ENCODE results near the gene PHF3. TPM values are rescaled to one million over a fixed set of nuclear protein-coding genes. Genes with fewer than 3 reads are reported as not detected.

Gene PHF3
- total RNA-seq, 2 experiments from 2014 or later, result 45.6 to 50.3 TPM

DNA sequence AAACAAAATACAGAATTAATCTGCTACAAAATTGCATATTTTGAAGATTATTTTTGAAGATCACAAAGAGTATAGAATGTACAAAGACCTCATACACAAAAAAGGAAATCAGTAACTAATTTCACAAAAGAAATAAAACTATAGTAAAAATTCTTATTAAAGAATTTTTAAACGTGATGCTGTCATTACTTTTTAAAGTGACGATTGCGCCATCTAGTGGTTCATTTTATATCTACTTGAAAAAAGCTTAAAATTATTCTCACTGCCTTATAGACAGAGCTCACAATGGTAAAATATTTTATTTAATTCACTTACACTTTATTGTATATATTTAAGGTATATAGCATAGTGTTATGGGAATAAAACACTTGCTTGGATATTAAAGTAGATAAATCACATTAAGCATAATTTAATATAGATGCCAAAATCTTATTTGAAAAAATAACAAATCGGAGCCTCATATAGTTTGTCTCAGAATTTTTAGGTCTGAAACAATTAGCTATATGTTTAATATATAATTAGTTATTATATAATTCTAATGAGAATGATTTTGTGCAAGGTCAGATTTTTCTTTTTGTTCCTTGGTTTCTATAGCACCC, 128.8 kb downstream of the PHF3 start:
- Mint-ChIP-seq H3K36me3 (ENCODE audit: low read depth) (no peaks in the 10 kb centered on the region), H3K4me1 (ENCODE audit: low read depth) (no peaks in the 10 kb centered on the region), H3K4me3 (no peak overlapping the region), H3K27ac (no peak overlapping the region), H3K27me3 (peaks cover 7% of the 10 kb centered on the region), H3K9me3 (no peaks in the 10 kb centered on the region)
- ATAC-seq, result no peak
- intact Hi-C loops (cut with micrococcal nuclease), result loop anchor here (1.0 kb wide), 1 partner anchor 166 kb away; no protein-coding TSS in a partner anchor
- no peak for DNase-seq
- CTCF ChIA-PET, result interaction anchor here (0.7 to 11.0 kb wide), 15 partner anchors 11 to 414 kb away, joined by 3 to 136 read pairs (median 3); no protein-coding TSS in a partner anchor
- POLR2A ChIA-PET, result no interaction called here
- TF ChIP-seq, protein P1, sequence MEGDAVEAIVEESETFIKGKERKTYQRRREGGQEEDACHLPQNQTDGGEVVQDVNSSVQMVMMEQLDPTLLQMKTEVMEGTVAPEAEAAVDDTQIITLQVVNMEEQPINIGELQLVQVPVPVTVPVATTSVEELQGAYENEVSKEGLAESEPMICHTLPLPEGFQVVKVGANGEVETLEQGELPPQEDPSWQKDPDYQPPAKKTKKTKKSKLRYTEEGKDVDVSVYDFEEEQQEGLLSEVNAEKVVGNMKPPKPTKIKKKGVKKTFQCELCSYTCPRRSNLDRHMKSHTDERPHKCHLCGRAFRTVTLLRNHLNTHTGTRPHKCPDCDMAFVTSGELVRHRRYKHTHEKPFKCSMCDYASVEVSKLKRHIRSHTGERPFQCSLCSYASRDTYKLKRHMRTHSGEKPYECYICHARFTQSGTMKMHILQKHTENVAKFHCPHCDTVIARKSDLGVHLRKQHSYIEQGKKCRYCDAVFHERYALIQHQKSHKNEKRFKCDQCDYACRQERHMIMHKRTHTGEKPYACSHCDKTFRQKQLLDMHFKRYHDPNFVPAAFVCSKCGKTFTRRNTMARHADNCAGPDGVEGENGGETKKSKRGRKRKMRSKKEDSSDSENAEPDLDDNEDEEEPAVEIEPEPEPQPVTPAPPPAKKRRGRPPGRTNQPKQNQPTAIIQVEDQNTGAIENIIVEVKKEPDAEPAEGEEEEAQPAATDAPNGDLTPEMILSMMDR (IDR thresholded peaks at IDR 0.05), result peak; percentile 61

Other genes starting within 250 kb of the PHF3 start
- gene PTP4A1, start 63.3 kb upstream of the PHF3 start, total RNA-seq, result 10 to 100 TPM; 52.6 to 54.7 TPM

Measured in activated CD8-positive, alpha-beta T cell treated with anti-CD3 and anti-CD28 coated beads for 36 hours (primary cell).